Right atrium auricular region (tissue), 2 donors: ENCODE results near the gene BRD4. TPM values are rescaled to one million over a fixed set of nuclear protein-coding genes. Genes with fewer than 3 reads are reported as not detected.
A peak's percentile ranks its signal among the peaks of the same experiment; 100 is the strongest.

Experiments used
- DNase-seq: peaks from one replicate; pipeline ENCODE4 v3.0.0-alpha.2; 2019; ENCODE audit warnings: low spot score
- H3K27ac ChIP-seq, 2 donors: fragments of 200-600 bp; sonication (generic); 1 replicate in 1 of 2; 2 replicates in 1 of 2; pipeline ENCODE4 v1.5.1; 2016 to 2019
- H3K27me3 ChIP-seq, 2 donors: fragments of 200-600 bp; sonication (generic); one replicate each; pipeline versions ENCODE4 v1.5.1 to v1.6.0; 2017 to 2019
- H3K36me3 ChIP-seq: fragments of 200-600 bp; sonication (generic); one replicate; pipeline ENCODE4 v1.5.1; 2016
- H3K4me1 ChIP-seq, 2 donors: fragments of 200-600 bp; sonication (generic); one replicate each; pipeline versions ENCODE4 v1.5.1 to v1.6.0; 2017 to 2019
- H3K4me3 ChIP-seq, 2 donors: fragments of 200-600 bp; sonication (generic); 1 replicate in 1 of 2; 2 replicates in 1 of 2; pipeline ENCODE4 v1.5.1; 2017 to 2019; ENCODE audit warnings: mild to moderate bottlenecking in 1 of 2, moderate library complexity in 1 of 2
- H3K9me3 ChIP-seq, 2 donors: fragments of 200-600 bp; sonication (generic); one replicate each; pipeline ENCODE4 v1.5.1; 2019
- total RNA-seq, 2 donors: library from RNA; depleted of rRNA; stranded (reverse); fragments of >200 nt; gene quantifications; one replicate each; pipeline ENCODE4 v1.1.0, GENCODE V29; 2016
- TF ChIP-seq, protein P1 (sequence below), 2 donors: fragments of 200-600 bp; sonication (generic); IDR thresholded peaks; one replicate each; pipeline ENCODE4 v1.5.1; 2019; ENCODE audit warnings: antibody characterized with exemption in 2 of 2

The BRD4 gene
- total RNA-seq, 2 donors from 2014 or later, result 23.6 to 41.0 TPM

- Histone ChIP-seq H3K4me1 (peaks cover 0 to 22% of the 10 kb centered on the region in 2 donors), H3K4me3 (peak overlapping the region; percentile 48 to 72), H3K27ac (peak overlapping the region; percentile 61 to 65), H3K9me3 (no peaks in the 10 kb centered on the region), H3K27me3 (no peaks in the 10 kb centered on the region), H3K36me3 (no peaks in the 10 kb centered on the region)
- TF ChIP-seq, protein P1, sequence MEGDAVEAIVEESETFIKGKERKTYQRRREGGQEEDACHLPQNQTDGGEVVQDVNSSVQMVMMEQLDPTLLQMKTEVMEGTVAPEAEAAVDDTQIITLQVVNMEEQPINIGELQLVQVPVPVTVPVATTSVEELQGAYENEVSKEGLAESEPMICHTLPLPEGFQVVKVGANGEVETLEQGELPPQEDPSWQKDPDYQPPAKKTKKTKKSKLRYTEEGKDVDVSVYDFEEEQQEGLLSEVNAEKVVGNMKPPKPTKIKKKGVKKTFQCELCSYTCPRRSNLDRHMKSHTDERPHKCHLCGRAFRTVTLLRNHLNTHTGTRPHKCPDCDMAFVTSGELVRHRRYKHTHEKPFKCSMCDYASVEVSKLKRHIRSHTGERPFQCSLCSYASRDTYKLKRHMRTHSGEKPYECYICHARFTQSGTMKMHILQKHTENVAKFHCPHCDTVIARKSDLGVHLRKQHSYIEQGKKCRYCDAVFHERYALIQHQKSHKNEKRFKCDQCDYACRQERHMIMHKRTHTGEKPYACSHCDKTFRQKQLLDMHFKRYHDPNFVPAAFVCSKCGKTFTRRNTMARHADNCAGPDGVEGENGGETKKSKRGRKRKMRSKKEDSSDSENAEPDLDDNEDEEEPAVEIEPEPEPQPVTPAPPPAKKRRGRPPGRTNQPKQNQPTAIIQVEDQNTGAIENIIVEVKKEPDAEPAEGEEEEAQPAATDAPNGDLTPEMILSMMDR (IDR thresholded peaks at IDR 0.05), result no peak
- peak; percentile 65 for DNase-seq
These were observed 108.5 kb downstream of the BRD4 start for GRCh38 chr19:15223649-15224361.

- peak; percentile 91 for DNase-seq
- Histone ChIP-seq H3K9me3 (no peaks in the 10 kb centered on the region), H3K36me3 (no peaks in the 10 kb centered on the region), H3K4me1 (peaks cover 0 to 22% of the 10 kb centered on the region in 2 donors), H3K27me3 (no peaks in the 10 kb centered on the region), H3K27ac (peak overlapping the region; percentile 53 to 61), H3K4me3 (peak overlapping the region; percentile 48 to 72)
- TF ChIP-seq, protein P1 (IDR thresholded peaks at IDR 0.05), result no peak
These were observed 109.3 kb downstream of the BRD4 start for GRCh38 chr19:15222738-15223648.

GRCh38 chr19:15220833-15221232 lies 111.5 kb downstream of the BRD4 start:
- Histone ChIP-seq H3K4me3 (no peak overlapping the region), H3K4me1 (peaks cover 0 to 22% of the 10 kb centered on the region in 2 donors), H3K36me3 (no peaks in the 10 kb centered on the region), H3K27me3 (no peaks in the 10 kb centered on the region), H3K9me3 (no peaks in the 10 kb centered on the region), H3K27ac (peak overlapping the region in 1 of 2 donors; percentile 38)
- no peak for DNase-seq
- TF ChIP-seq, protein P1 (IDR thresholded peaks at IDR 0.05), result no peak

DNA sequence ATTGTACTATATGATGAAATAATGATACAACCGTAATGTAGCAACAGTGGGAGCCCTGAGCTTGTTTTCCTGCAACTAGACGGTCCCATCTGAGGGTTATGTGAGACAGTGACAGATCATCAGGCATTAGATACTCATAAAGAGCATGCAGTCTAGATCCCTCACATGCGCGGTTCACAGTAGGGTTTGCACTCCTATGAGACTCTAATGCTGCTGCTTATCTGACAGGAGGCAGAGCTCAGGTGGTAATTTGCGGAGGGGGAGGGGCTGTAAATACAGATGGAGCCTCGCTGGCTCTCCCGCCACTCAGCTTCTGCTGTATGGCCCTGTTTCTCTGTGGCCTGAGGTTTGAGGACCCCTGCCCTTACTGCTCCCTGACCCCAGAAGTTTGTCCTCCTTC lies 113.8 kb downstream of the BRD4 start:
- Histone ChIP-seq H3K27me3 (no peaks in the 10 kb centered on the region), H3K4me3 (no peak overlapping the region), H3K36me3 (no peaks in the 10 kb centered on the region), H3K9me3 (no peaks in the 10 kb centered on the region), H3K4me1 (peaks cover 0 to 18% of the 10 kb centered on the region in 2 donors), H3K27ac (no peak overlapping the region)
- TF ChIP-seq, protein P1 (IDR thresholded peaks at IDR 0.05), result no peak
- DNase-seq, result no peak

DNA sequence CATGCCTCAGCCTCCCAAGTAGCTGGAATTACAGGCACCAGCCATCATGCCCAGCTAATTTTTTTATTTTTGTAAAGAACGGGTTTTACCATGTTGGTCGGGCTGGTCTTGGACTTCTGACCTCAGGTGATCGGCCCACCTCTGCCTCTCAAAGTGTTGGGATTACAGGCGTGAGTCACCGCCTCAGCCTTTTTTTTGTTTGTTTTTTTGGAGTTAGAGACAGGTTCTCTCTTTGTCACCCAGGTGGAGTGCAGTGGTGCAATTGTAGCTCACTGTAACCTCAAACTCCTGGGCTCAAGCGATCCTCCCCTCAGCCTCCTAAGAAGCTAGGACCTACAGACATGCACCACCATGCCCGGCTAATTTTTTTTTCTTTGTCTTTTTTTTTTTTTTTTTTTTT lies 116.0 kb downstream of the BRD4 start:
- H3K4me1 ChIP-seq, result peaks cover 0 to 7% of the 10 kb centered on the region in 2 donors
- DNase-seq, result no peak
- H3K4me3 ChIP-seq, result no peak overlapping the region
- H3K36me3 ChIP-seq, result no peaks in the 10 kb centered on the region
- no peaks in the 10 kb centered on the region for H3K9me3 ChIP-seq
- TF ChIP-seq, protein P1 (IDR thresholded peaks at IDR 0.05), result no peak
- H3K27me3 ChIP-seq, result no peaks in the 10 kb centered on the region
- H3K27ac ChIP-seq, result no peak overlapping the region
